T-helper 1 cell treated with Interleukin-12 subunit alpha and Interleukin-12 subunit beta and Interleukin-4 antibody, amounts not matched to agents 30 ng/mL and 1 ng/mL, for 36 hours (primary cell): ENCODE results near the gene PLA2G4A. TPM values are rescaled to one million over a fixed set of nuclear protein-coding genes. Genes with fewer than 3 reads are reported as not detected.

ENCODE experiments used
- intact Hi-C: fragments of 100-400 bp; cut with micrococcal nuclease; formaldehyde crosslinking; loops from one replicate; pipeline ENCODE4 v1.15.1; 2024
- total RNA-seq: library from RNA; stranded (reverse); gene quantifications from 2 replicates; pipeline ENCODE4 v1.2.3, GENCODE V29; 2022

Gene PLA2G4A
- total RNA-seq, 1 donor from 2014 or later, result not detected

- intact Hi-C loops, result no loop called here
These were observed 182.0 kb downstream of the PLA2G4A start for GRCh38 chr1:187010571-187011309.

- intact Hi-C loops, result no loop called here
These were observed 184.9 kb downstream of the PLA2G4A start for GRCh38 chr1:187013582-187014200.

- intact Hi-C loops, result no loop called here
These were observed 189.5 kb downstream of the PLA2G4A start for GRCh38 chr1:187018291-187018690.

GRCh38 chr1:187027253-187027652 lies 198.5 kb downstream of the PLA2G4A start:
- intact Hi-C loops, result no loop called here

GRCh38 chr1:187032316-187032981 lies 203.7 kb downstream of the PLA2G4A start:
- intact Hi-C loops, result no loop called here

GRCh38 chr1:187032982-187033692 lies 204.4 kb downstream of the PLA2G4A start:
- intact Hi-C loops, result no loop called here

- intact Hi-C loops, result no loop called here
These were observed 205.1 kb downstream of the PLA2G4A start for GRCh38 chr1:187033693-187034390.

GRCh38 chr1:187034501-187034900 lies 205.8 kb downstream of the PLA2G4A start:
- intact Hi-C loops, result no loop called here

- intact Hi-C loops, result no loop called here
These were observed 209.3 kb downstream of the PLA2G4A start for GRCh38 chr1:187037973-187038553.

Other genes starting within 250 kb of the PLA2G4A start
- 0.17 and 0.32 TPM in 2 replicates for gene PTGS2, start 148.5 kb upstream of the PLA2G4A start, total RNA-seq